ENCODE measurements around the gene PRIM1. TPM values are rescaled to one million over a fixed set of nuclear protein-coding genes. Genes with fewer than 3 reads are reported as not detected.

PRIM1 gene
- total and polyA plus RNA-seq, 2 of the 8 experiments (the other 6 are each of a cell fraction or from before 2014, with no cell fraction given): 52.4 to 61.9 TPM

- Histone ChIP-seq H3K23ac (ENCODE audit: insufficient read length) (no peak overlapping the region), H2BK20ac (ENCODE audit: low read length) (no peak overlapping the region), H3K14ac (ENCODE audit: insufficient read length) (no peak overlapping the region), H4K8ac (ENCODE audit: extremely low read depth, insufficient read depth, low read length) (no peak overlapping the region), H2AFZ (ENCODE audit: low read length) (no peak overlapping the region), H2BK15ac (ENCODE audit: low read length) (no peak overlapping the region), H3K4me3 (ENCODE audit: extremely low read depth in 1 of 4, insufficient read depth in 2 of 4, low read depth in 3 of 4, low read length in 4 of 4) (peak overlapping the region in 3 of 4 experiments; percentile 27 to 75 (median 31); a peak in 5 of 8 replicates), H2BK120ac (replicated peaks; ENCODE audit: low read depth, low read length) (no peak overlapping the region), H4K5ac (ENCODE audit: insufficient read length, low read depth, low read length) (no peak overlapping the region), H3K79me1 (ENCODE audit: low read depth, low read length) (peaks cover 22% of the 10 kb centered on the region), H4K91ac (replicated peaks; ENCODE audit: insufficient read length, low read length) (no peak overlapping the region), H3K27me3 (replicated peaks in 1 of 4; ENCODE audit: control insufficient read depth in 3 of 4, extremely low read depth in 1 of 4, insufficient read depth in 3 of 4, low read length in 3 of 4) (no peaks in the 10 kb centered on the region), H3K56ac (replicated peaks; ENCODE audit: insufficient read length, low read depth, low read length) (no peak overlapping the region), H3K36me3 (ENCODE audit: control insufficient read depth in 2 of 4, insufficient read depth in 4 of 4, low read length in 3 of 4) (peaks cover 5 to 53% (median 23%) of the 10 kb centered on the region in 4 experiments; a peak in 5 of 8 replicates), H3K4ac (replicated peaks; ENCODE audit: insufficient read length, low read depth, low read length) (no peak overlapping the region), H2BK5ac (ENCODE audit: low read depth, low read length) (no peak overlapping the region), H2AK5ac (ENCODE audit: low read depth, low read length) (no peak overlapping the region), H2BK12ac (ENCODE audit: low read depth, low read length) (no peak overlapping the region), H3K18ac (ENCODE audit: extremely low read depth, low read length) (no peak overlapping the region), H3K4me1 (replicated peaks in 1 of 4; ENCODE audit: control insufficient read depth in 3 of 4, insufficient read depth in 4 of 4, low read length in 3 of 4) (peaks cover 13 to 38% (median 23%) of the 10 kb centered on the region in 4 experiments), H3K9me3 (ENCODE audit: insufficient read depth in 2 of 2, low read depth in 1 of 2, low read length in 1 of 2) (no peaks in the 10 kb centered on the region), H3K79me2 (ENCODE audit: control insufficient read depth in 1 of 2, insufficient read depth in 2 of 2, low read length in 2 of 2) (peaks cover 47 to 68% of the 10 kb centered on the region in 2 experiments), H3K9ac (replicated peaks in 1 of 4; ENCODE audit: extremely low read depth in 1 of 4, low read depth in 3 of 4, low read length in 3 of 4) (no peak overlapping the region), H3K27ac (ENCODE audit: low read depth, low read length) (no peak overlapping the region), H3K4me2 (ENCODE audit: insufficient read depth in 1 of 2, low read depth in 2 of 2, low read length in 2 of 2) (peak overlapping the region; percentile 74 to 96), H4K20me1 (replicated peaks in 1 of 2; ENCODE audit: control insufficient read depth in 1 of 2, insufficient read depth in 2 of 2, low read length in 2 of 2) (peaks cover 36 to 37% of the 10 kb centered on the region in 2 experiments), H3K23me2 (ENCODE audit: low read depth, low read length) (no peaks in the 10 kb centered on the region; the same call in none of the 2 replicates)
- DNase-seq (ENCODE audit: low read depth in 1 of 2, low spot score in 2 of 2) (no peak), FAIRE-seq (no peak)
- ChIA-PET CTCF (ENCODE audit: partially characterized antibody) (interaction anchor here (1.0 to 1.6 kb wide), 3 partner anchors 12 to 26 kb away, joined by 3 to 5 read pairs (median 5); no protein-coding TSS in a partner anchor), POLR2A (ENCODE audit: partially characterized antibody) (interaction anchor here (1.3 to 52.4 kb wide), 5 partner anchors 14 to 90 kb away, joined by 3 to 1406 read pairs (median 15); partner anchors contain the start of genes ATP5F1B, NACA, PRIM1 and PTGES3)
- TF ChIP-seq GABPA (IDR thresholded peaks at IDR 0.05; ENCODE audit: borderline replicate concordance, insufficient read depth, low read length) (no peak), SAP30 (IDR thresholded peaks at IDR 0.05; ENCODE audit: insufficient read depth, insufficient replicate concordance, low read length) (no peak), CHD1 (IDR thresholded peaks at IDR 0.05; ENCODE audit: low read depth, low read length) (no peak), POLR2AphosphoS5 (IDR thresholded peaks at IDR 0.05; ENCODE audit: low read depth, low read length) (no peak), CREB1 (IDR thresholded peaks at IDR 0.05) (no peak), CEBPB (IDR thresholded peaks at IDR 0.05; ENCODE audit: low read depth, low read length) (no peak), KDM4A (IDR thresholded peaks at IDR 0.05; ENCODE audit: low read depth, low read length, severe bottlenecking) (no peak), EZH2 (IDR thresholded peaks at IDR 0.05; ENCODE audit: low read depth, low read length, severe bottlenecking) (no peak)
- WGBS, 2 experiments (ENCODE audit: extremely low coverage in 1 of 2, insufficient coverage in 1 of 2, insufficient read length in 1 of 2, insufficient replicate concordance in 2 of 2, low coverage in 1 of 2, low lambda C conversion rate in 2 of 2, missing lambda C conversion rate in 1 of 2): 68% methylated on average over 4 of the region's 4 CpGs; no CpG with 5 or more reads in 1 of the 2 experiments
Measured at GRCh38 chr12:56722832-56723231, 29.3 kb downstream of the PRIM1 start.
